ENCODE results near the gene ROS1. TPM values are rescaled to one million over a fixed set of nuclear protein-coding genes. Genes with fewer than 3 reads are reported as not detected.

The ROS1 gene
- total RNA-seq, 1 donor from 2014 or later, result 163 TPM

DNA sequence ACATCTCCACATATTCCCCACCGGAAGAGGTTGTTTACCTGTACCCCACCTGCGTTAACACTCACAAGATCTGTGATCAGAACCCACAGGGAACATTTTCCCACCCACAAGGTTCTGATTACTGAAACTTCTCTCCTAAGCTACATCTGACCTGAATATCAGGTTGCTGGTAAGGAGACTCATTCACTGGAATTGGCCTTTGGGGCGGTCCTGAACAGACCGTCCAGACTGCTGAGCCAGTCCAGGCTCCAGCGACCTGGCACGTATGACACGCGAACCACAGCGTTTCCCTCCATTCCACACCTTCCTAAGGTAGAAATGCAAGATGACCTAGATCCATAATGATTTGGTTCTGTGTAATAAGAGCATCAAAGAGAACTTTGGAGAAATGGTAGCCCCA is 150.5 kb downstream of the ROS1 start:
- H3K9me3 ChIP-seq, result no peaks in the 10 kb centered on the region
- H3K4me1 ChIP-seq, result no peaks in the 10 kb centered on the region
- H3K27me3 ChIP-seq, result peaks cover 60% of the 10 kb centered on the region
- ATAC-seq (no peak), DNase-seq (no peak)
- no peak overlapping the region for H3K4me3 ChIP-seq
- H3K36me3 ChIP-seq, result no peaks in the 10 kb centered on the region
- intact Hi-C loops (cut with DNase I), result no loop called here
- TF ChIP-seq, protein P1, sequence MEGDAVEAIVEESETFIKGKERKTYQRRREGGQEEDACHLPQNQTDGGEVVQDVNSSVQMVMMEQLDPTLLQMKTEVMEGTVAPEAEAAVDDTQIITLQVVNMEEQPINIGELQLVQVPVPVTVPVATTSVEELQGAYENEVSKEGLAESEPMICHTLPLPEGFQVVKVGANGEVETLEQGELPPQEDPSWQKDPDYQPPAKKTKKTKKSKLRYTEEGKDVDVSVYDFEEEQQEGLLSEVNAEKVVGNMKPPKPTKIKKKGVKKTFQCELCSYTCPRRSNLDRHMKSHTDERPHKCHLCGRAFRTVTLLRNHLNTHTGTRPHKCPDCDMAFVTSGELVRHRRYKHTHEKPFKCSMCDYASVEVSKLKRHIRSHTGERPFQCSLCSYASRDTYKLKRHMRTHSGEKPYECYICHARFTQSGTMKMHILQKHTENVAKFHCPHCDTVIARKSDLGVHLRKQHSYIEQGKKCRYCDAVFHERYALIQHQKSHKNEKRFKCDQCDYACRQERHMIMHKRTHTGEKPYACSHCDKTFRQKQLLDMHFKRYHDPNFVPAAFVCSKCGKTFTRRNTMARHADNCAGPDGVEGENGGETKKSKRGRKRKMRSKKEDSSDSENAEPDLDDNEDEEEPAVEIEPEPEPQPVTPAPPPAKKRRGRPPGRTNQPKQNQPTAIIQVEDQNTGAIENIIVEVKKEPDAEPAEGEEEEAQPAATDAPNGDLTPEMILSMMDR (IDR thresholded peaks at IDR 0.05), result no peak
- H3K27ac ChIP-seq, result no peak overlapping the region

DNA sequence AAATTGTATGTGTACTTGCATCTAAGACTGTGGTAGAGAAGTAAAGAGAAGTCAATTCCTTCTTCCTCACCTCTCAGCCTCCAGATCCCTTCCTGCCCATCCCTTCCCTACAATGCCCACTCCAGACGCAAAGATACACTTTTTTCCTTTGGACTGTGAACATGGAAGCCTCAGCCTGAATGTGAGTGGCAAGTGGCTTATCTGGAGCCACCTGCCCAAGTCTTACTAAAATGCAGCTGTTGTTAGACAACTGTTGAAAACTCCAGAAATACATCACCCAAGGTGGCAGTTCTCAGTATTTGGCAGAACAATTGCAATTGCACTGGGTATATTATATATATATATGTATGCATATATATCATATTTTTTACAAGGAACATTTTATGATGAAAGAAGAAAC is 152.9 kb downstream of the ROS1 start:
- ATAC-seq (no peak), DNase-seq (no peak)
- Histone ChIP-seq H3K9me3 (no peaks in the 10 kb centered on the region), H3K27ac (no peak overlapping the region), H3K27me3 (peaks cover 83% of the 10 kb centered on the region), H3K4me1 (no peaks in the 10 kb centered on the region), H3K36me3 (no peaks in the 10 kb centered on the region), H3K4me3 (no peak overlapping the region)
- intact Hi-C loops (cut with DNase I), result no loop called here
- TF ChIP-seq, protein P1 (IDR thresholded peaks at IDR 0.05), result no peak

DNA sequence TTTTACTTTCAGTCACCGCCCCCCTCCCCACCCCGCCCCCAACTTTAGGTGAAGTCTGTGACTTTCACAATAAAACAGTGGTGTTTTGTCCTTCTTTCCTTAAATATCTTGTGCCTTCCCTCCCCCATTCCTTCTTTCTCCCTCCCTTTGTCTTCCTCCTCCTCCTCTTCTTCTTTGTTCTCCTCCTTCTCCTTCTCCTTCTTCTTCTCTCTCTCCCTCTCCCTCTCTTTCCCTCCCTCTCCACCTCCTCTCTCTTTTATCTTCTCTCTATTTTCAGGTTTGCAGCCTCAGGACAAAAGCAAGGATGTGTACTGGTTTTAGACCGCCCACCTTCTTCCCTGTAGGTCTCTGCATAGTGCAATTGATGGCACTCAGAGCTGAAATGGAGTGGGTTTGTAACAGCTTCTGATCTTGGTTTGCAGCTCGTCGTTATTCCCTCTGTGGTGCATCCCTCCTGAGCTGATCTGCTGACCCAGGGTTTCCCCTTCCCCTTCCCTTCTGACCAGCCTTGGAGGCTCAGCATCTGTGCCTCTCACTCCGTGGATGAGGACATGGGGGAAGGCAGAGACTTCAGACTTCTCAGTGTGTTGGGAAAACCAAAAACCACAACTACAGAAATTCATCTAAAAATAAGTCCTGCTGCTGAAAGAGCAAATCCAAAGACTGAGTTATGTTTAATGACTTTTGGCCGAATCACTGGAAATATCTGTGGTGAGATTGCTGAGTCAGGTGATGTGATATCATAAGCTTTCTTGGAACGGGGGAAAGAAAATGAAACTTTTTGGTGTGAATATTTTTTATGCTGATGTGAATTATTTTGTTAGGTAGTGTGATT is 153.5 kb downstream of the ROS1 start:
- intact Hi-C loops (cut with DNase I), result no loop called here
- ATAC-seq (no peak), DNase-seq (no peak)
- Histone ChIP-seq H3K4me1 (no peaks in the 10 kb centered on the region), H3K36me3 (no peaks in the 10 kb centered on the region), H3K4me3 (no peak overlapping the region), H3K27ac (no peak overlapping the region), H3K9me3 (no peaks in the 10 kb centered on the region), H3K27me3 (peaks cover 90% of the 10 kb centered on the region)
- TF ChIP-seq, protein P1 (IDR thresholded peaks at IDR 0.05), result no peak

DNA sequence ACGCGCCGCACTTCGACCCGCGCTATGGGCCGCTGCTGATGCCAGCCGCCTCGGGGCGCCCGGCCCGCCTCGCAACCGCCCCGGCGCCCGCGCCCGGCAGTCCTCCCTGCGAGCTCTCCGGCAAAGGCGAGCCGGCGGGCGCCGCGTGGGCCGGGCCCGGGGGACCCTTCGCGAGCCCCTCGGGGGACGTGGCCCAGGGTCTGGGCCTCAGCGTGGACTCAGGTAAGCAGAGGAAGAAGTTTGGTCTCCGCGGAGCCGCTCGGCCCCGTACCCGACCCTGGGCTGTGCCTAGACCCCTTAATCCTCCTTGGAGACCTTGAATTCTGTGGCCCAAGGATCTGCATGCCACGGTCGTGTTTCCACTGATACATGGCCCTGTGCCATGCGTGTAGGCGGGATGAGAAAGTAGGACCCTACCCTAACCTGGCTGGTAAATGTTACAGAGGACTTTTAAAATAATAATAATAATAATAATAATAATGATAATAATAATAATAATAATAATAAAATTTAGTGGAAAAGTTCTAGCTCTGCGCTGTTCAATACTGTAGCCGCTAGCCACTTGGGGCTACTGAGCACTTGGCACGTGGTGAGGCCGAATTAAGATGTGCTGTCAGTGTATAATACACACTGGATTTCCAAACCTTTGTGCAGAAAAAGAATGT is 154.8 kb downstream of the ROS1 start:
- H3K9me3 ChIP-seq, result no peaks in the 10 kb centered on the region
- peaks cover 94% of the 10 kb centered on the region for H3K27me3 ChIP-seq
- H3K4me3 ChIP-seq, result no peak overlapping the region
- H3K36me3 ChIP-seq, result no peaks in the 10 kb centered on the region
- intact Hi-C loops (cut with DNase I), result no loop called here
- DNase-seq (no peak), ATAC-seq (peak; percentile 6)
- peaks cover 1% of the 10 kb centered on the region for H3K4me1 ChIP-seq
- TF ChIP-seq, protein P1 (IDR thresholded peaks at IDR 0.05), result no peak
- no peak overlapping the region for H3K27ac ChIP-seq

DNA sequence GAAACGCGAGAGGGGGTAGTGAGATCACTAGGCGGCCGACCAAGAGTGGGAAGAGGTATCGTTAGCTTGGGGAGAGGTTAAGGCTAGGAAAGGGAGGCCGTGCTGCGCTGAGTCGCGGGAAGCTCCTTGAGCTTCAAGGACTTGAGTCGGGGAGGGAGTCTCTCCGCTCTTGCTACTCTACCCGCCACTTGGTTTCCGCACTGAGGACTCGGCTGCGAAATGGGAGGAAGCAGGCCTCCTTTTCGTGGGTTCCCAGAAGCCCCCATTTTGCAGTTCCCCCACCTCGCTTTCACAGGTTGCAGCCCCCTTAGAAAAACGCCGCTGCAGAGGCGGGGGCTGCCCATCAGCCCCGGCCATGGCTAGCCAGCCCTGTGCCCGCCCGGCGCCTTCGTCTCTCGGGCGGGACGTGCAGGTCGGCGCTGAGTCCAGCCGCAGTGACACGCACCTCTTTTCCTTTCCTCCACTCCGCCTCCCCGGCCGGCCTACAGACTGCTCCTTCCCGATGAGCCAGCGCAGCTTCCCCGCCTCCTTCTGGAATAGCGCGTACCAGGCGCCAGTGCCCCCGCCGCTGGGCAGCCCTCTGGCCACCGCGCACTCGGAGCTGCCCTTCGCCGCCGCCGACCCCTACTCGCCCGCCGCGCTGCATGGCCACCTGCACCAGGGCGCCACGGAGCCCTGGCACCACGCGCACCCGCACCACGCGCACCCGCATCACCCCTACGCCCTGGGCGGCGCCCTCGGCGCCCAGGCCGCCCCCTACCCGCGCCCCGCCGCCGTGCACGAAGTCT is 155.5 kb downstream of the ROS1 start:
- H3K27ac ChIP-seq, result no peak overlapping the region
- H3K4me3 ChIP-seq, result peak overlapping the region; percentile 8
- H3K4me1 ChIP-seq, result peaks cover 6% of the 10 kb centered on the region
- H3K9me3 ChIP-seq, result no peaks in the 10 kb centered on the region
- peak; percentile 54 for ATAC-seq
- DNase-seq, result no peak
- peaks cover 92% of the 10 kb centered on the region for H3K27me3 ChIP-seq
- H3K36me3 ChIP-seq, result no peaks in the 10 kb centered on the region
- TF ChIP-seq, protein P1 (IDR thresholded peaks at IDR 0.05), result no peak
- intact Hi-C loops (cut with DNase I), result no loop called here
